D341Med (cell line): ENCODE data around the gene ELK4.

Source experiments
- DNase-seq: peaks from one replicate; pipeline ENCODE4 v3.0.0; 2012; ENCODE audit warnings: low spot score

The ELK4 gene

DNA sequence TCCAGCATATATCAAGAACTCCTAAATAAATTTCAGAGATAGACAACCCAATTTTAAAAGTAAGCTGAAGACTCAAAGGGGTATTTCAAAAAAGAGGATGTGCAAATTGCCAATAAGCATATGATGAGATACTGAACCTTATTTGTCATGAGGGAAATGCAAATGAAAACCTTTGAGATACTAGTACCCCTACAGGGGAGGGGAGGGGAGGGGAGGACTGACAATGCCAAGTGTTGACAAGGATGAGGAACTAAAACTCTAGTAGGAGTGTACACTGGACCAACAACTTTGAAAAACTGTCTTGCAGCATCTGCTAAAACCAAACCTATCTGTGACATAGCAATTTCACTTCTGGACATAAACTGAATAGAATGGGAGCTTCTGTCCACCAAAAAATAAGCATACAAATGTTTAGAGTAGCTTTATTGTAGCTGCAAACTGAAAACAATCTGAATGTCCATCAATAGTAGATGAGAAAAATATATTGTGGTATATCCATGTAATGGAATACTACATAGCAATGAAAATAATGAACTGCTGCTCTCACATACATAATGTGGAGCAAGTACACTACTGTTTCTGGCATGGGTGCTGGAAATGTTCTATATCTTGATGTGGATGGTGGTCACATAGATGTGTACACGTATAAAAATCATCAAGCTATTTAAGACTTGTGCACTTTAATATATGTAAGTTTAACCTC is 70.2 kb downstream of the ELK4 start:
- no peak for DNase-seq
